D341Med (cell line): ENCODE results near the gene NKAIN2.

Experiments used
- DNase-seq: peaks from one replicate; pipeline ENCODE4 v3.0.0; 2012; ENCODE audit warnings: low spot score

Gene NKAIN2

DNA sequence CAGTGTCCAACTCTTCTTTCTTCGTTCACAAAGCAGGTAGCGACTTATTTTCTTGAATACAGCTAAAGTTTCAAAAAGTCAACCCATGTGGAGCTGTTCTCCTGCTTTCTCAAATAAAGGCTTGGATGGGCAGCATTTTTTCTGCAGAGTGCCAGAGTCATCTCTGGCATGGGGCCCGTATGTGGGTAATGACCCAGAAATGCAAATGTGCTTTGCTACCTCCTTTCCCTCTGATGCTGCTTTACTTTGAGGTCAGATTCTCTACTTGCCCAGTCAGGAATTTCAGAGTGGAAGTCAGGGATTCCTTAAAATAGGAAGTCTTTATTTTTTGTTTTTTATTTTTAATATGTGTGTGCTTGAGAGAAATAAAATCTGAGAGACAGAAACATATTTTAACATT lies 4.9 kb downstream of the NKAIN2 start:
- DNase-seq: no peak

DNA sequence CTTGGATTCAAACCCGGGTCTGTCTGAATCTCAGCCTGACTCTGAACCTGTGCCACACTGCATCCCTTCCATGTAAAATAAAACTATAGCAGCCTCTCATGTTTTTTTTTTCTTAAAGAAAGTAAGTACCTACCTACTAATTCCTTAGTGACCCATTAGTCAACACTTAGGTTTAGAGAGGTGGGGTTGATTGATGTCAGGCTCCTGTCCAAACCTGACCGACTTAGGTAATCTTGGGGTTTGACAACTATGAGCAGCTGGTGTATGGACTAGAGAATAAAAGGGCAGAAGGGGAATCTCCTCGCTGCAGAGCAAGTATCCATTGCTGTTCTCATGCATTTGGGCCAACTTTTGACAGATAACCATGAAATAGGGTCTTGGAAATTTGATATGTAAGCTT lies 6.5 kb downstream of the NKAIN2 start:
- DNase-seq: no peak

DNA sequence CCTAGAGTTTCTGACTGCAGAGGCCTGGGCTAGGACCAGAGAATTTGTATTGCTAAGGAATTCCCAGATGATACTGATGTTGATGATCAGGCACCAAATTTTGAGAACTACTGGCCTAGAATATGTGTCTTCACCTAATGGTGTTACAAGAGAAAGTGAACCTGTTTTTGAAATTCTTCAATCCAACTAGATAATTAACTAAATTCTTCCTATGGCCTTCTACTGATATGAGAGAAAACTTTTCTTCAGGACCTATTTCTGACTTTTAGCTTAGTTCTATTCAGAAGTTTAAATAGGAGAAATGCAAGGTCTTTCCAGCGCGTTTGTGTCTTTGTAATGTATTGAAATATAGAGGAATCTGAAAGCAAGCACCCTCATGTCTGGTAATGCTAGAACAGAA lies 7.3 kb downstream of the NKAIN2 start:
- DNase-seq: no peak

DNA sequence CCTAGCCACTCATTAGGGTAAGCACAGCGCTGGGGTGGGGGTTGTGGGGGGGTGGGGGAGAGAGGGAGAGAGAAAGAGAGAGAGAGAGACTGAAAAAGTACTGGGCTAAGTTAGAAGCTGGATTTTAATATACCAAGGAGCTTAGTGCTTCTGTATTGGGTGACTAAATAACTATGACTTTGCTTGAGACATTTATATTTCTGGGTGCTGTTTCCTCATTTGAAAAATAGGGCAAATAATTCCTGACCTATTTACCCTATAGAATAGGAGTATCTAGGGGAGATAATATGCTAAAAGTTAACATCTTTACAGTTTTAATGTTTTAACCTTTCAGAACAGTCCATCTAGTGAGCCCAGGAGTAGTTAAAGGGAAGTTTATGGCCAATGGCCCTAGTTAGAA lies 7.7 kb downstream of the NKAIN2 start:
- DNase-seq: no peak

DNA sequence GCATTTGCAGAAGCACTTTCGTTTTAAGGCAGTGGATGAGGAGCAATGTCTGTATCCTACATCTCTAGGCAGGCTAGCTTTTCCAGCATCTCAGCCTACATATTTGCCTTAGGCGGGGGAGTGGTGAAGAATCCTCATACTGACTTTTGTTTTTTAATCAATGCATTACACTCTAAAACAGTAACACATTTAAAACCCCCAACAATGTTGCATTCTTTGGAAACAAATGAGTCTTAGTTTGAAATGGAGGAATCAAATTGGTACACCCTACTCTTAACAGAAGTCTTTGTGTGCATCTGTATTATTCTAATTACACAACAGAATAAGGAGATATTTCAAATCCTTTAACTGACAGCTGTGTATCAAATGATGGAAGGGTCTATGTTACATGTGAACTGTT lies 9.0 kb downstream of the NKAIN2 start:
- DNase-seq: no peak

DNA sequence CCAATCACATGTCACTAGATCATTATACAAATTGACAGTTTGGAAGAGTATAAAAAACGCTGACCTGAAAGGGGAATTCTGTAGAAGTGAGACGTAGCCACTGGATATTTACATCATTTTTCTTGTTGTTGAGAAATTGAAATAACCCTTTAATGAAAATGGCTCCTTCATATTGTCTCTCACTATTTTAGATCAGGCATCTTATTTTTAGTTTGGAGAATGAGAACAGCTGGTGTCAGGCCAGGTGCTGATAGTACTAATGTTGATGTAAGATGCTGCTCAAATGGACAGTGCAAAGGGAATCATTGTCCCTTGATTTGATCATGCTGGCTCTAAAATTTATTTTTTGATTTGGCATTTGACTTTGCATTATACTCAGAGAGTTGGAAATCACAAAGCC lies 17.4 kb downstream of the NKAIN2 start:
- DNase-seq: no peak

DNA sequence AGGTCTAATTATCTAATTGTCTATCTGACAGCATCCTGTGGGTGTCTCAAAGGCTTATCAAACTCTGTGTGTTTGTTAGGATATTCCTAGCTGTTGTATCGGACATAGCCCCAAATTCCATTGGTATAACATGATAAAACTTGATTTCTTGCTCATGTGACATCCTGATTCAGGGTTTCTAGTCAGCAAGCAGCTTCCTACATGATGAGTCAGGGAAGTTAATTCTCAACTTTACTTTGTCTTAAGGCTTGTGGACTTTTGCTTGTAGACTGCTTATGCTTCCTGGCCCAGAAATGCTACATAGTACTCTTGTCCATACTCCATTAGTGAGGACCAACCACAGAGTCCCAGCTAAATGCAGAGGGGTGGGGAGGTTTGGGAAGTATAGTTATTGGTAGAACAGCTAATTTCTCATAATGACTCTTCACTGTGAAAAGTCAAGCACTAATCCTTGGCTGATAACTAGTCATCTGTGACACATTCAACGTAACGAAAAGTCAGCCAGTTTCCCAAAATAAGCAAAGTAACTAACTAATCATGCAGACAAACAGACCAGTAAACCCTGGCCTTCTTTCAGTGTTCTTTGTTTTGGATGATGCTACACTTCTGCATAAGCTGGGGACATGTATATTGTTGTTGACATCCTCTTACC lies 25.8 kb downstream of the NKAIN2 start:
- DNase-seq: no peak

DNA sequence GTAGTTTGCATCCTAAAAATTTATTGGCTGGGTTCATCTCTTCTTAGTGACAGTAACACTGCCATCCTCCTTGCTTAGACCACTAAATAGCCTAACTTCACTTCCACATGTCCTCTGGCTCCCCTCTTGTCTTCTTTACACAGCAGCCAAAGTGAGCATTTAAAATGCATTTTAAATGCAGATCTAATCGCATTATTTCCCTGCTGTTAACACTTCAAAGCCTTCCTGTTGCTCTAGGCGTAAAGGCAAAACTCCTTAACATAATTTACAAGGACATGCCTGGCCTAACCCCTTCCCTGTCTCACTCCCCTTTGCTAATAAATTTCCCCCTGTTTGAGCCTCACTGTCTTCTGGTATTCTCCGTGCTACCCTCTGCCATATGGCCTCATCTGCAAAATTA lies 26.5 kb downstream of the NKAIN2 start:
- DNase-seq: no peak

DNA sequence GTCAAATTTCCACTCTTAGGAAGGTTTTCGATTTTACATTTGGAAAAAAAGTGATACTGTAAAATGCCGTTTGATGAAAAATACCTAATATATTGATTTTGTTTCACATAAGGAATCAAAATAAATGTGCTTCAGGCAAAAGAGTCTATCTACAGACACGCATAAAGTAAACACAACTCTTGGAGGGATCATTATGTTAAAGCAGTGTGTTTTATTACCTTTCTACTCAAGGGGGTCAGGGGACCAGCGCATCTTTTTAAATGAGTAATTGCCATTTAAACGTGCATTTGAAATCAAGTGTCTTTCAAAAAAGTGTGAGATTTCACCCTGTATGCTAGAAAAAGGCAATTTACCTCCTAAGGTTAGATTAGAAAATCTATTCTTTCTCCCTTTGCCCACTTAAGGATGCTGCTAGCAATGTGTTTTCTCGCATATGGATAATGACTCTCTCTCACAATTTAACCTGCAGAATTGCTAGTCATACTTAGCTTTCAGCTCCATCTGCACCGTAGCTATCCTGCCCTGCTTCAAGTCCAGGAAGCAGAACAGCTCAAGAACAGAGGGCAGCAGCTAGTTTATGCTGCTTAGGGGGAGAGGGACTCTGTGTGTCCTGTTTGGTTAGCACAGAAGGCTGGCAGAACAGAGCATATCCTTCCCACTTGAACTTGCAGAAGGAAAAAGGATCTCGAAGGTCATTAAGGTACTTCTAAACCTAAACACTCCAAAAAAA lies 35.0 kb downstream of the NKAIN2 start:
- no peak for DNase-seq

DNA sequence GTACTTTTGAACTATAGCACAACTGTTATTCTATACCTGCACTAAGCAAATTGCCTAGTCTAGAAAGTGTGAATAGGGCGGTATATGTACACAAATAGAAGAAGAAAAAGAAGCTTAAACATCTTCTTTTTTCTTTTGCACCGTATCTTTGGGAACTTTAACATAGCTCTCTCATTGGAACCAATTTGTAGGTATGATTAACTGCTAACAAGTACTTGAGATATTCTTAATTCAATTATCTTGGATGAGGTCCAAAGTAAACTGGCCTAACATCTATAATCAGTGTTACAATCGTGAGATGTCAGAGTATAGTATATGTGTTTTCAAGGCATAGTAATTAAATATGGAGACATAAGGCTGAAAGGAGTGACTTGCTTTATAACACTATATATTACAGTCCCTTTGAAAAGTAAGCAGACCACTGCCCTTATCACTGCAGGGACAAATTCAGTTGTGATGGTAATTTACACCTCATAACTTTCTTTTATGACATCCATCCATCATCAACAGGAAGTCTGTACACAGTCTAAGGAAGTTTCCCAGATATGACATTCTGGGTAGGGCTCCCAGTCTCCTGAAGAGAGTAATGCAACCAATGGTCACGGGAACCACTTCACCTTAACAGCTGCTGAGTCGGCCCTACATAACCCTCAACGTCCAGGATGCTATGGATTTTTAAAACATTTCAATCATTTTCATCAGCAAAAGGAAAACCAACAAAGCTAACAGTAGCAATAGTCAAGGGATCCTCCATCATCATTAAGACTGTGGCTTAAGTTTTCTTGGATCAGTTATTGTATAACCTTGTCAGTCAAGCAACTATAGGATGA lies 37.6 kb downstream of the NKAIN2 start:
- DNase-seq: no peak

DNA sequence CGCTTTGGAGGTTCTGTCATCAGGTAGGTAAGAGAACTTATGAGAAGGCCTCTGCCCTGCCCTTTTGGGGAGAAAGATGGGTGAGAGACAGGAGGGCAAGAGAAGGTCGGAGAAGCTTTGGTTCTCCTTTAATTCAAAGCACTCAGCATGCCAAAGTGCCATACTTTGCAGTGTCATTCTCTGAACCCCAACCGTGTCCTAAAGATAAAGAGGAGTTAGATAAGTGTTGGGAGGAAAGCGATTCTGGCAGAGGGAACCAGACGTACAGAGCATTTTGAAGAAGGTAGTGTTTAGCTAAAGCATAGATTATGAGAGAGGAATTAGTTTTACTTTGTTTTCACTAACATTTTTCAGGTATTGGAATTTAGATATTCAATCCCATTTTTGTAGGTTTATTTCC lies 40.3 kb downstream of the NKAIN2 start:
- DNase-seq: no peak

DNA sequence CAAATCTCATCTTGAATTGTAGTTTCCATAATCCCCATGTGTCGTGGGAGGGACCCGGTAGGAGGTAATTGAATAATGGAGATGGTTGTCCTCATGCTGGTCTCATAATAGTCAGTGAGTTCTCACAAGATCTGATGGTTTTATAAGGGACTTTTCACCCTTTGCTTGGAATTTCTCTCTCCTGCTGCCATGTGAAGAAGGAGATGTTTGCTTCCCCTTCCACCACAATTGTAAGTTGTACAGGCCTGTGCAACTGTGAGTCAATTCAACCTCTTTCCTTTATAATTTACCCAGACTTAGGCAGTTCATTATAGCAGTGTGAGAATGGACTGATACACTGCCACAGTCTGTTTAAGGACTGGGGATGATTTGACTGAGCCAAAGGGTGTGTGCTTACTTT lies 44.7 kb downstream of the NKAIN2 start:
- no peak for DNase-seq

DNA sequence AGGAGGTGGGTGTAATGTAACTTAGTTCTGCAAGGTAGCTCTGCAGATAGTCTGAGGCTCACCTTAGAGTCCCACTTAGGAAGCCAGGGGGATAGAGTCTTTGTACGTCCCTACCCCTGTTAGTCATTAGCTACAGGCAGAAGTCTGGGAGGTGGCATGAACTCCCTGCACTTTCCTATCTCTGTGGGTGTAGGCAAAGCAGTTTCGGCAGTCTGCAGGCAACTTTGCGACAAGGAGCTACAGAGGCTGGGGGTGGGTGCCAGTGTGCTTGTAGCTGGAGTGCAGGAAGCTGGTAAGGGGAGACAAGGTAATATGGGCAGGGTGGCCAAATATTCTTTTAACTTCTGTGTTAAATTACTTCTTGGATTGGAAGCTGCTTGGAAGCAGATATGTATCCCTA lies 45.7 kb downstream of the NKAIN2 start:
- no peak for DNase-seq

DNA sequence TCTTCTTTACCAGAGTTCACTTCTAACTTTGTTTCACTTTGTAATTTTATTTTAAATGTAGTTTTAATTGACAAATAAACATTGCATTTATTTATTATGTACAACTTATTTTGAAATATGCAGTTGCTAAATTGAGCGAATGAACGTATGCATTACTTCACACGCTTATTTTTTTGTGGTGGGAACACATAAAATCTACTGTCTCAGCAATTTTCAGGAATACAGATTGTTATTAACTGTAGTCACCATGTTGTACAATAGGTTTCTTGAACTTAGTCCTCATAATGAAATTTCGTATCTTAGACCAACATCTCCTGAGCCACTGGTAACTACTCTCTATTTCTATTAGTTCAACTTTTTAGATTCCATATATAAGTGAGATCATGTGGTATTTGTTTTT lies 46.9 kb downstream of the NKAIN2 start:
- no peak for DNase-seq

DNA sequence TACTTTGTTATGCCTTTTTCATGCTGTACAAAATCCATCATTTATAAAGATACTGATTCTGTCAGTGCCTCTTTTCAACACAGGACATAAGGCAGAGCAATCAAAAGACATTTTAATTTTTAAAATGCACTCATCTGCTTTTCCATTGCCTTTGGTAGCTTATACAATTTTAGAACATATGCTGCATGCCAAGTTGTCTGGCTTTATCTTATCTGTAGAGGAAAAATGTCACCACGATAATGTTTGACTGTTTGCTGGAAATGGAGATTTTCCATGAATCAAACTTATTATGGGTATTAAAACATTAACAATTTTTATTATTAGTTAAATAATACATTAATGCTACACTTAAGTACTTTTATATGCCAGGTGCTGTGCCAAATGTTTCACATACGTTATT lies 50.5 kb downstream of the NKAIN2 start:
- no peak for DNase-seq

DNA sequence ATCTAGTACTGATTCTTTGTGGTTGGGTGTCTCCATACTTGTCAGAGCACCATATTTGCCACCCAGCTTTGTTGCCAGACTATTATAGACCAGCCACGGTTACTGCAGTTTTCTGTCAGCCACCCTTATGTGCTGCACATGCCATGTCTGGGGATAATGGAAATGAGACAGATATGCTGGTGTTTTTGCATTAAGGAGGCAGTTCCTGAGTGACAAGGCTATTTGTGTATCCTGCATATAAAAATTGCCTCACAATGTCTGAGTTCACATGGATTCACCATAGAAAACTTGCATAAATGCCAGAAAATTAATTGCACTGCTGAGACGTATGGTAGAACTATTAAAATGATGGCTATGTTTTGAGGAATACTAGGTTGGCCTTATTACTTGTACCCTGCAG lies 51.8 kb downstream of the NKAIN2 start:
- no peak for DNase-seq

DNA sequence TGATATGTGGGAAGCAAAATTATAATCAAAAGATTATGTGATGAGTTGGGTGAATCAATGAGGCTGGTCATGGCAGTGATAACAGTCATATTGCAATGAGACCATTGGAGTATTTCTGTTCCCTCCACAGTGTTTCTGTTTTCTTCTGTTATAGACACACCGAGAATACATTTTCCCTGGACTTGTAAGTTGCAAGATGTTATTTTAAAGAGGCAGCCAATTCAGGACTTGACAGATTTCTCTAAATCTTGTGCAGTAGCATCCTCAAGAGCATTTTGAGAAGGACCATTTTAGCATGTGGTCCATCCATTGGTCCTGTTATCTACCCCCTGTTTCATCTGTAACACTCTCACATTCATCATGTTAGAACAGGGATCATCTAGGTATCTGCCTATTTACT lies 55.6 kb downstream of the NKAIN2 start:
- DNase-seq: no peak

DNA sequence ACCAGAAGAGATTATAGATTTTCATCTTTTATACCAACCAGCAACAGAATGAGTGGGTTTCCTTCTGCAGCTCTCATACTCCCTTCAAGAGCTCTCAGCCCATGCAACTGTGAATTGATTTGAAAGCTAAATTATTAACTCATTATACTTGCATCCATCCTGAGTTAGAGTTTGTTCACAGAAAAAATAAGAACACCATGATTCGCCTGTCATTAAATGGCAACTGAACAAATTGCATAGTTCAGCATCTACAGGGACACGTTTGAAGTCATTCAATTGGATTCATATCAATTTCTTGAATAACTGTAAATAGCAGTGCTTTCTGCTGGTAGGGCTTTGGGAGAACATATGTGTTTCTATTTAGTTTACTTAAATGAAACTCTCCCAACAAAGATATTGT lies 65.7 kb downstream of the NKAIN2 start:
- DNase-seq: no peak

DNA sequence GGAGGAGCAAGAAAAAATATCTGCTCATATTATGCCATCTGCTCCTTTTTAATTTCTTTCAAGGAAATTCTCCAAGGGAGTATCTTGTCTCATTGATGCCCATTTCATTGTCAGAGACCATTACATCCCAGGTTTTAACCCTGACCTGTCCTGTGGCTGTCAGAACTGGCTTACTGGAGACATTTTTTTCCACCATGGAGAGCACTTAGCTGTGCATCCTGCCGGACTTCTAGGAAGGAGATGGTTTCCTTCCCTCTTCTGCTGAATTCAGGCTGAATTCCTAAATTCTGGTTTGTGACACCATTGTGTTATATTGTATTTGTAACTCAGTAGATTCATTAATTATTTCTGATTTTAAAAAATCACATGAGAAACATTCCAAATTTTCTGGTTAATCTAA lies 70.3 kb downstream of the NKAIN2 start:
- DNase-seq: no peak

DNA sequence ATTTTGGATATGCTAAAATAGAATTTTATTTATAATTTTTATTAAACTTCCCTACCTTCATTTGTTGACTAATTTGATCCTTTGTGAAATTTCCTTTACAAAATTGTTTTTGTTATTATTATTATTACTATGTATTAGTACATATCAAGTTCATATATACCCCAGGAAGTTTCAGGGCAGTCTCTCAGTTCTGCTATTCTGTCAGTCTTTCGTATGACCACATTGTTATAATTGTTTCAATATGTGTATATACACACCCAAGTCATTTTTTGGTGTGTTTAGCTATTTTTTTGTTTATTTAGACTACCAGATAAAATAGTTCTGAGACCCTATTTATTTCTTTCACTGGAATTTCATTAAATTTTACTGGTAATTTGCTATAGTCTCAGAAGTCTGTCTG lies 72.1 kb downstream of the NKAIN2 start:
- no peak for DNase-seq

DNA sequence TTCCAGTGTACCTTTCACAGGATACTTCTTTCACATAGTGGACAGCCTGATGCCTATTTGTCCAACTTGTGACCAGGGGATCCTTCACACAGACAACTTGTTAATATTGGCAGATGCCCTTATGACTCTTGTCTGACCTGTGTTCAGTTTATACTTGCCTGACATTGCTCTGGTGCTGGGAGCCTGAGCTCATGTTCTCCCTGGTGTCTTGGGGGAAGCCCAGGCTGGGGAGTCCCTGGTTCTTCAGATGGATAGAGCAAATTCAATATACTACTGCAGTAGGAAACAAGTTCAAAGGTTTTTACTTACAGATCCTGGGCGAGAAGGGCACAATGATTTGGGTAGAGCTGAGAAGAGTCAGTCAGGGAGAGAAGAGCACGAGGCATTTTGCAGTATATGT lies 76.1 kb downstream of the NKAIN2 start:
- no peak for DNase-seq

DNA sequence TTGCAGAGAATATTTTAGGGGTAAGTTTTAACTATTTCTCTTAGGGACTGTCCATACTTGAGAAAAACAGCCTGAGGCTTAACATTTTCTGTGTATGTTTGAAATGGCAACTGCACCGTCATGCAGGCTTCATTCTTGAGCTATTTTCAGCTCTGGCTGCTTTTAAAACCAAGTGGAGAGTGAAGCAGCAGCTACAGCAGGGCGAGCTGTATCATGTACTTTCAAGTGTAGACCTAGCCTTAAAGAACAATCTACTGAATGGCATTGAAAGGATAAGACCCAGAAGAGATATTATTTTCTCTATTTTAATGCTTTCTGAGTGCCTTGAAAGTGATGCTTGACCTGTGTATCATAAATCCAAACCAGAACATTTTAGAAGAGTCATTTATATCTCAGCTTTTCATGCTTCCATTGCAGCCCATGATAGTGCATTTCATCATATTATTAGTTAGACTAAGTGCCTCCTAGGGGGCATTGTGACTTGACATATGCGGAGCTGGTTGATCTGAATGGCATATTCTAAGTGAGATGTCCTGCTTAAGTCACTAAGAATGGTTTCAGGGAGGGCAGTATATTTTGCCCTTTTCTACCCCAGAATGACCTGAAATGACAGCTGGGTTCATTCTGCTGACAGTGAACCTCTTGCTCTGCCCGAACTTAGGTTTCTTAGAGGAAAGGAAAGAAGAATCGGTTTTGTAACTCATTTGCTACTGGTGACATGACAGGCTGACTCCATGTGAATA lies 85.3 kb downstream of the NKAIN2 start:
- no peak for DNase-seq

DNA sequence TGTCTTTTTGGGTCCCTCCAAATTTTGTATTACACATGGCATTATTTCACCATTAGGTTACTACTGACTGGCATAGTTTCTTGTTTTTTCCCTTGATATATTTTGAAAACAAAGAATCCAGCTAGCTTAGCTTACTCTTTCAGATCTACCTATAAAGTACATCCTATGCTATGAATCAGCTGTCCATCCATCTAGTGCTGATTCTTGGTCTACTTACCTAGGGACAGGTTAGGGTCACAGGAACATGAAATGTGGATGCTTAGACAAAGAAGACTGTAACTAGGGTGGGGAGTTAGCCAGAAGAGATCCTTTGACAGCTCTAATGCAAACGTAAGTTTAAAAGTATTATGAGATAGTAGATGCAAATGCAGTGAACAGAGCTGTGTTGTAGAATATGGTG lies 91.7 kb downstream of the NKAIN2 start:
- DNase-seq: no peak
